WI38 (cell line): ENCODE results near the gene AP3S2.

Source experiments
- H3K4me3 ChIP-seq: 2 replicates; pipeline ENCODE4 v1.5.1; 2011; ENCODE audit warnings: low read depth, mild to moderate bottlenecking, control low read depth, low read length
- CTCF ChIP-seq: IDR thresholded peaks from 2 replicates; pipeline ENCODE4 v1.5.1; 2012; ENCODE audit warnings: low read depth, mild to moderate bottlenecking, control low read depth, low read length

AP3S2 gene

GRCh38 chr15:89802231-89802928, 91.4 kb downstream of the AP3S2 start:
- no peak overlapping the region for H3K4me3 ChIP-seq
- TF ChIP-seq CTCF = no peak

GRCh38 chr15:89801471-89802195, 92.2 kb downstream of the AP3S2 start:
- no peak overlapping the region for H3K4me3 ChIP-seq
- TF ChIP-seq CTCF = no peak

GRCh38 chr15:89799918-89800498, 93.8 kb downstream of the AP3S2 start:
- TF ChIP-seq CTCF = no peak
- no peak overlapping the region for H3K4me3 ChIP-seq

GRCh38 chr15:89799011-89799911, 94.5 kb downstream of the AP3S2 start:
- TF ChIP-seq CTCF = no peak
- no peak overlapping the region for H3K4me3 ChIP-seq

- no peak for TF ChIP-seq CTCF
- H3K4me3 ChIP-seq = no peak overlapping the region
Observed at GRCh38 chr15:89797678-89798201, 96.1 kb downstream of the AP3S2 start.

GRCh38 chr15:89795996-89796395, 97.8 kb downstream of the AP3S2 start:
- TF ChIP-seq CTCF = no peak
- no peak overlapping the region for H3K4me3 ChIP-seq
